ENCODE data around the gene PSME3IP1.

The PSME3IP1 gene

DNA sequence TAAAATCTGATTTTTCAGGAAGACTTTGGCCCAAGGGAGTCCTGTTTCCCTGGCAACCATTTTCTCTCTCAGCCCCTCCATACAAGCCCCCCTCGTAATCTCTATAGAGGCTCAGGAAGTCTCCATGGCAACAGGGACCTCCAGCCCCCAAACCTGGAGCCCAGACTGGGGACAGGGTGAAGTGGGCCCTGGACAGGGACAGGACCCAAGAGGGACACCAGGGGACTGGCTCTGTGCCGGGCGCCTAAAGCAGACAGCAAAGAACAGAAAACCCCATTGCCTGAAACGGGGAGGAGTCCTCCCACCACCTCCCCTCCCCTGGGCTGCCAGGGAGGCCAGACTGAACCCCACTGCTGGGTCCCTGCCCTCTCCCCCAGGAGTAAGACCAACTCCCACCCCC, 52.8 kb downstream of the PSME3IP1 start:
- TF ChIP-seq CTCF (conservative IDR thresholded peaks at IDR 0.05; ENCODE audit: control insufficient read depth, insufficient read depth, low read depth, low read length), result no peak
- DNase-seq (ENCODE audit: low read depth), result no peak
- H3K4me3 ChIP-seq (ENCODE audit: control insufficient read depth, low read depth, low read length), result no peak overlapping the region

GRCh38 chr16:57132470-57132869, 53.4 kb downstream of the PSME3IP1 start:
- H3K4me3 ChIP-seq (ENCODE audit: control insufficient read depth, low read depth, low read length), result no peak overlapping the region
- no peak for DNase-seq (ENCODE audit: low read depth)
- no peak for TF ChIP-seq CTCF (conservative IDR thresholded peaks at IDR 0.05; ENCODE audit: control insufficient read depth, insufficient read depth, low read depth, low read length)

- no peak overlapping the region for H3K4me3 ChIP-seq (ENCODE audit: control insufficient read depth, low read depth, low read length)
- DNase-seq (ENCODE audit: low read depth), result no peak
- no peak for TF ChIP-seq CTCF (conservative IDR thresholded peaks at IDR 0.05; ENCODE audit: control insufficient read depth, insufficient read depth, low read depth, low read length)
Observed at GRCh38 chr16:57131351-57131970, 54.4 kb downstream of the PSME3IP1 start.

DNA sequence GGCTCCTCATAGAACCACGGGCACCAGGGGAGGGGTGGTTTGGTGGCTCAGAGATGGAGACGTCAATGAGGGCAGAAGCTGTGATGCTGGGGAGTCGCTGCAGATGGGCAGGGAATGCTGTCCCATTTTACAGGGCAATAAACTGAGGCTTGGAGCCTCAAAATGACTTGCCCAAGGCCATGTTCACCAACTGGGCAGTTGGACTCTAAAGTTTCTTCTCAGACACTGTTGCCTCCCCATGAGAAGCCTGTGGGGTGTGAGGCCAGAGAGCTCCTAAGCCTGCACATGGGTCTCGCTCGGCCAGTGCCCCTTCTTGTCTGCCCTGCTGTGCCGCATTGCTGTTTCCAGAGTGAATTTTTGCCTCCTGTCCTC, 54.9 kb downstream of the PSME3IP1 start:
- H3K4me3 ChIP-seq (ENCODE audit: control insufficient read depth, low read depth, low read length), result no peak overlapping the region
- DNase-seq (ENCODE audit: low read depth), result no peak
- no peak for TF ChIP-seq CTCF (conservative IDR thresholded peaks at IDR 0.05; ENCODE audit: control insufficient read depth, insufficient read depth, low read depth, low read length)

DNA sequence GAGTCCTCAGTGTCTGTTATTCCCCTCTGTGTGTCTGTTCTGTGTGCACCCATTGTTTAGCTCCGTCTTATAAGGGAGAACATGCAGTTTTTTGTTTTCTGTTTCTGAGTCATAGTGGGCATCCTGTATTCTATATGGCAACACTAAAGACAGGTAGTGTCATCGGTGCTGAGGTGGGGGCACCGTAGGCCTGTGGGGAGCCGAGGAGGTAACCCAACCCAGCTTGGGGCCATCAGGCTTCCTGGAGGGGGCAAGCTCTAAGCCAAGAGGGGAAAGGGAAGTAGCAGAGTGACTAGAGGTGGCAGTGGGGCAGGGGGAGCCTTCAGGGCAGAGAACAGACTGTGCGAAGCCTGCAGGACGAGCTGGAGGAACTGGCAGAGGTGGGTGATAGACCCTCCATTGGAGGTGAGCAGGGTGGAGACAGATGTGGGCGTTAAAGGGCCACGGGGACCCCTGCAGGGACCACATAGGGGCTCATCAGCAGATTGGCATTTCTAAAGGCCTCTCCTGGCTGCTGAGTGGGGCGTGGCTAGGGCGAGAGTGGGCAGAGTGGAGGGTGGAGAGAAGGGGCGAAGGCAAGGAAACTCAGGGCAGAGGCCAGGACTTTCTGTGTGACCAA, 57.0 kb downstream of the PSME3IP1 start:
- no peak overlapping the region for H3K4me3 ChIP-seq (ENCODE audit: control insufficient read depth, low read depth, low read length)
- DNase-seq (ENCODE audit: low read depth), result no peak
- no peak for TF ChIP-seq CTCF (conservative IDR thresholded peaks at IDR 0.05; ENCODE audit: control insufficient read depth, insufficient read depth, low read depth, low read length)

- no peak overlapping the region for H3K4me3 ChIP-seq (ENCODE audit: control insufficient read depth, low read depth, low read length)
- no peak for DNase-seq (ENCODE audit: low read depth)
- TF ChIP-seq CTCF (conservative IDR thresholded peaks at IDR 0.05; ENCODE audit: control insufficient read depth, insufficient read depth, low read depth, low read length), result no peak
Observed at GRCh38 chr16:57127836-57128235, 58.0 kb downstream of the PSME3IP1 start.

Data from fibroblast of mammary gland (primary cell).